Neural progenitor cell (in vitro differentiated cells): ENCODE measurements around the gene ATP1B4.

Experiments used
- CTCF ChIP-seq: fragments of 200-600 bp; sonication (generic); IDR thresholded peaks from 2 replicates; pipeline ENCODE4 v1.5.1; 2017; ENCODE audit warnings: antibody characterized with exemption, mild to moderate bottlenecking
- EZH2 ChIP-seq: fragments of 200-600 bp; sonication (generic); IDR thresholded peaks from 2 replicates; pipeline ENCODE4 v1.6.1; 2017; ENCODE audit warnings: antibody characterized with exemption, mild to moderate bottlenecking, moderate library complexity

DNA sequence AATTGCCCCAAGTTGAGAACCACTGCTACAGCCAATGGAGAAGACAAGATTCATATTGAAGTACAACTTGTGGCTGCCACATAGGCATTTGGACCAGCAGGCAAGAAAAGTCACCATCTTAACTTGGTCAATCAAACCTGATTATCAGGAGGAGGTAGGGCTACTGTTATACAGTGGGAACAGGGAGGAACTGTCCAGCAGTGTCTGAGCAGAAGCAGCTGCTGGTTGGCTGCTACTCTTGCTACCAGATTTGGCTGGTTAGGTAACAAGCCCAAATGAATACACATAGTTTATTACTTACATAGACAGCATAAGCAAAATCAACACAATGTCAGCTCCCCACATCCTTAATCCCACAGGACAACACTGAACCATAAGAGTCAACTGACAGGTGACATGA is 39.4 kb downstream of the ATP1B4 start:
- TF ChIP-seq CTCF = no peak
- no peak for TF ChIP-seq EZH2
